CD4-positive, alpha-beta T cell treated with Interleukin-4 for 4 hours (primary cell): ENCODE measurements around the gene IFITM5.
A peak's percentile ranks its signal among the peaks of the same experiment; 100 is the strongest.
"Not testable (repeated sequence)": the region's sequence is repeated elsewhere in the genome, so short reads cannot be mapped to it uniquely, and the experiment has no call there.

ENCODE experiments used
- DNase-seq: peaks from one replicate; pipeline ENCODE4 v3.0.0-alpha.2; 2020

Gene IFITM5

DNA sequence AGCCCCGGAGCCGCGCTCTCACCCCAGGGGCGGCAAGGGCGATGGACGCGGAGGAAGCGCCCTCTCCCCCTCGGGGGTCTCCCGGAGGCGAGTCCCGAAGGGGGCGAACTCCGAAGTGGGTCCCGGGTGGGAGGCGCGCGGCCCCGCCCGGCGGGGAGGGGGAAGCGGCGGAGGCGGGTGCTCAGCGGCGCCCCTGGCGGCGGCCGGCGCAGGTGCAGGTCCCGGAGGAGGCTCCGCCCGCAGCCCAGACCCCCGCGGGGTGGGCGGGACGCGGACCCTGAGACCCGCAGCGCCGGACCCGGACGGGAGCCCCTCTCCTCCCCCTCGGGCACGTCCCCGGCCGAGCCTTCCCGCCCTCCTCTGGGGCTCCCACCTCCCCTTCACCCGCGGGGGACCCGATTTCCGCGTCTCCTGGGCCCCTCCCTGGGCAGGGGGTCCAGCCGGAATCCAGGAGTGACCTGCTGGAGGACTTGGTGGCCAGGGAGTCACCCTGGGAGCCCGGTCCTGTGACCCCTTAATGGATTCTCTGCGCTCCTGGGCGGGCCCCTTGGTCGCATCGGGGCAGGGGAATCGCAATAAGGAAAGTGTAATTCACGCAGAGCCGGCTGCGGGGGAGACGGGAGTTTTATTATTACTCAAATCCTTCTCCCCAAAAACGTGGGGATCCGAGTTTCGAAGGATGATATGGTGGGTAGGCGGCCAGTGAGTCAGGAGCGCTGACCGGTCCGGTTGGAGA is 11.9 kb upstream of the IFITM5 start:
- DNase-seq: not testable (repeated sequence)

DNA sequence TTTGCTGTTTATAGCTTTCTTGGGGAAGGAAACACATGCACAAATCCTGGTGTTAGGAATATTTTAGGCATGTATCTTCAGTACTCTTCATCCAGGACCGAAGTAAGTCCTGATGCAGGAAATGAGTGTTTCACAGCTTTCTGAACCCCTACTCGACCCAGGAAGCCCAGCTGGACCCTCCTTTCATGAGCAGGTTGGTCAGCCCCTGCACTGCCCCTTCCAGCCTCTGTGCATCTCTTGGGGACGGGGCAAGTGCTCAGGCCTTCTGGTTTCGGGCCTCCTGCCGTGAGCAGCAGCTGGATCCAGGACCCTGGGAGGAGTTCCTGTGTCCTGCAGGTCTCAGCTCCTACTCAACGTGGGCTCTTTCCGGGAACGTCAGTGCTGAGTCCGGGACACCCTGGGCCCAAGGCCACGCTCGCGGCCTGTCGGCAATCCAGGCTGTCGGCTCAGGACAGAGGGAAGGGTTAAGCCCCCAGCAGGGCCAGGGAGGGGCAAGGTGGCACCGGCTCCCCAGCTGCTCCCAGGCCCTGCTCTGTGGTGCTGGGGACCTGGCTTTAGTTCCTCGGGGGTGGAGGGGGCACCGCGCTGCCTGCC is 10.8 kb upstream of the IFITM5 start:
- not testable (repeated sequence) for DNase-seq

DNA sequence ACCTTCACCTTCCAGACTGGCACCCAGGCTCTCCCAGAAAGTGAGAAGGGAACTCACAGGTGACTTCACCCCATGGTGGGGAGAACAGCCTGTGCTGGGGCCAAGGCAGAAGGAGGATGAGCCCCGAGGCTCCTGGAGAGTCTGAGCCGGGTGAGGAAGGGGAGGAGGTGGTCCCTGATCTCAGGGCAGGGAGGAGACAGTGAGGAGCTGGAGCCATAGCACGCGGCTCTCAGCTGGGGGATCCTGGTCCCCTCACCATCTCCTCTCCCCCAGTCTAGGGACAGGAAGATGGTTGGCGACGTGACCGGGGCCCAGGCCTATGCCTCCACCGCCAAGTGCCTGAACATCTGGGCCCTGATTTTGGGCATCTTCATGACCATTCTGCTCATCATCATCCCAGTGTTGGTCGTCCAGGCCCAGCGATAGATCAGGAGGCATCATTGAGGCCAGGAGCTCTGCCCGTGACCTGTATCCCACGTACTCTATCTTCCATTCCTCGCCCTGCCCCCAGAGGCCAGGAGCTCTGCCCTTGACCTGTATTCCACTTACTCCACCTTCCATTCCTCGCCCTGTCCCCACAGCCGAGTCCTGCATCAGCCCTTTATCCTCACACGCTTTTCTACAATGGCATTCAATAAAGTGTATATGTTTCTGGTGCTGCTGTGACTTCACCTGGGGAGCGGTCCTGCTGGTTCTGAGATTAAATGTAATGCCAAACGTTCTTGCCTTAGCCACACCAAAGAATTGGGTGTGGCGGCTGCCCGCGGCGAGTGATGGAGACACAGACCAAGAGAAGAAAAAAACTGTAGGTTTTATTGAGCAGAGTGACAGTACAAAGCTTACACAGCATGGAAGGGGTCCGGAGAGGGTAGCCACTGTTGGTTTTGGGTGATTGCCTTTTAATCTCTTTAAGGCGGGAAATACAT is 9.7 kb upstream of the IFITM5 start:
- peak; percentile 58 for DNase-seq

DNA sequence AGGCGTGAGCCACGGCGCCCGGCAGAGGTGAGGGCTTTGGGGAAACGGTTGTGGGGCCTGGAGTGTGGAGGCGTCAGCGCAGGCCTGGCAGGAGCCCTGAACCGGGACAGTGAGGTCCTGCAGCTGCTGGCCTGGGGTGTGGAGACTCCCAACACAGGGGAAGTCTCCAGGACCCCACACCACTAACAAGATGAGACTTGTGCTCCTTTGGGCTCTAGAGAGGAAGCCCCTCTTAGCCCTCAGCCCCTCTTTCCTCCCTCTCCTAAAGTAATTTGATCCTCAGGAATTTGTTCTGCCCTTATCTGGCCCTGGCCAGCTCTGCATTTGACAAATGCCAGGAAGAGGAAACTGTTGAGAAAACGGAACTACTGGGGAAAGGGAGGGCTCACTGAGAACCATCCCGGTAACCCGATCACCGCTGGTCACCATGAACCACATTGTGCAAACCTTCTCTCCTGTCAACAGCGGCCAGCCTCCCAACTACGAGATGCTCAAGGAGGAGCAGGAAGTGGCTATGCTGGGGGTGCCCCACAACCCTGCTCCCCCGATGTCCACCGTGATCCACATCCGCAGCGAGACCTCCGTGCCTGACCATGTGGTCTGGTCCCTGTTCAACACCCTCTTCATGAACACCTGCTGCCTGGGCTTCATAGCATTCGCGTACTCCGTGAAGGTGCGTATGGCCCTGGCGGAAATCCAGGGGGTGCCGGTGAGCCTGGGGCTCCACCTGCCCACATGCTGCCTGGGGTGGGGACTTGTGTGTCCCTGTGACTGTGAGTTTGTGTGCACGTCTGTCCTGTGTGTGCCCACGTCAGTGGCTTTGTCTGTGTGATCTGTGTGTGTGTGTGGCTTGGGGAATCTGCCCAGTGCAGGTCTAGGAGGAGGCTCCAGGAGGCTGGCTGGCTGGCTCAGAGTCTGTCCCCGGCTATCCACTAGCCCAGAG is 8.7 kb upstream of the IFITM5 start, which contains the start of gene IFITM2:
TSS of gene IFITM2 (plus strand) at position 51 of the 943 bp plus-strand sequence. CDS start at position 428, 377 bp downstream.
- peak; percentile 41 for DNase-seq

DNA sequence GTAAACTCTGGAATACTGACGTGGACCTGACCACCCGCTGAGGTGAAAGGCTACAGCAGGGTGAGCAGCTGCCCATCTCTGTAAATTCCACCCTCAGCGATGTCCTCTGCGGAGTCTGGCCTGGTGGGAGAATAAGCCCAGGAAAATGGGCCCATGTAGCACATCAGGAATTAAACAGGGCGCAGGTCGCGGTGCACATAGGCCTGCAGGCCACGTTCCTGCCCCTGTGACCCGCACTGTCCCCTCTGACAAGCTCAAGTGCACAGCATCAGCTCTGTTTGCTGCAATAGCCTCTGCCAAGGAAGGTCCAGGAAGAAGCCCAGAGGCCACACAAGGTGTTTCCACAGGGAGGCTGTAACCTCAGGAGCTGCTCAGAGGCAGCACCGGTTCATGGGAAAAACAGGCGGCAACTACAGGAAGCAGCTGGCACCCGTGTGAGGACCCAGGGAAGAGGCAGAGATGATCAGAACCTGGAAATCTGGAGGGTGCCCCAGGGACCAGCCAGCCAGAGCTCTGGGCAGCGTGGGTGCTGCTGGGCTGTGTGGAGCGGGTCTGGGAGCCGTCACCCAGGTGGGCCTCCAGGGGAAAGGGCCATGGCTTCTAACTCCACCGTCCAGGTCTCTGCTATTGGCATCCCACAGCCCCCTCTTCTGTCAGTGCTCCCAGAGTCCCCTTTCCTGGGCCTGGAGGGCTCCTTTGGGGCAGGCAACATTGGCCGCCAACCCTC is 7.5 kb upstream of the IFITM5 start:
- no peak for DNase-seq

DNA sequence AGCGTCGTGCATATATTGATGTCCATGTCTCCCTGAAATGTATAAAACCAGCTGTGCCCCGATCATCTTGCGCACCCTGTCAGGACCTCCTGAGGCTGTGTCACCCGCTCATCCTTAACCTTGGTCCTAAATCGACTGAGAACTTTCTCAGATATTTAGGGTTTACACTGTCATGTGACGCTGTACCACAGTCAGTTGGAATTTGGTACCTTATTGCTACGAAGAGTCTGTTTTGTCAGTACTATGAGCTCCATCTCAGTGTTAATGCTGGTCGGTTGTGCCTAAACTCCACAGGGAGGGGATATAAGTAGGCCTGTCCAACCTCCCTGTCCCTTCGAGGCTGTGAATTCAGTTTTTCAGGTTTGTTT is 6.5 kb upstream of the IFITM5 start:
- DNase-seq: no peak

DNA sequence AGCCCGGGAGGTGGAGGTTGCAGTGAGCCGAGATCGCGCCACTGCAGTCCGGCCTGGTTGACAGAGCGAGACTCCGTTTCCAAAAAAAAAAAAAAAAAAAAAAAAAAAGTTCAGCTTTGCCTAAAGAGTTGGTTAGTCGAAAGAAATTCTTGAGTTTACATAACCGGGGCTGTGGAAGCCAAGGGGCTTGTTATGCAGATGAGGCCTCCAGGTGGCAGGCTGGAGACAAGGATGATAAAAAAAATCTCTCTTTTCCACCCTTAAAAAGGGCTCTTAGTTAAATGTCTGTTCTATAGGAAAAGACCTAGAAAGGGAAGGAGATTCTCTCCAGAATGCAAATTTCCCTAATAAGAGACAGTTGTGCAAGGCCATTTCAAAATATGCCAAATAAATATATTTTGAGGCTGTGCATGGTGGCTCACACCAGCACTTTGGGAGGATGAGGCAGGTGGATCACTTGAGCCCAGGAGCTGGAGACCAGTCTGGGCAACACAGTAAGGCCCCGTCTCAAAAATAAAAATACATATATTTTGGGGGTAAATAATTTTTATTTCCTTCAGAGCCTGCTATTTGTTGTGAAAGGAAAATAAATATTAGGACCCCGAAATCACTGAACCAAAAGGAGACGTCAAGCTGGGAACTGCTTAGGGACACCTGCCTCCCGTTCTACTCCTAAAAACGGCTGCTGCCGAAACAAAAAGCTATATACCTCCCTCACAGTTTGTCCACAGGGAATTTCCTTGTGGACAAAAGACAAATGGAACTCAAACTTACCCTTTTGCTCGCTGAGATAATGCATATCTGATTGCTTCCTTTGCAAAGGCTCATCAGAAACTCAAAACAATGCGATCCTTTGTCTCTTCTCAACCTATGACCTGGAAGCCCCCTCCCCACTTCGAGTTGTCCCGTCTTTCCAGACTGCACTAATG is 5.9 kb upstream of the IFITM5 start:
- DNase-seq: peak; percentile 74

DNA sequence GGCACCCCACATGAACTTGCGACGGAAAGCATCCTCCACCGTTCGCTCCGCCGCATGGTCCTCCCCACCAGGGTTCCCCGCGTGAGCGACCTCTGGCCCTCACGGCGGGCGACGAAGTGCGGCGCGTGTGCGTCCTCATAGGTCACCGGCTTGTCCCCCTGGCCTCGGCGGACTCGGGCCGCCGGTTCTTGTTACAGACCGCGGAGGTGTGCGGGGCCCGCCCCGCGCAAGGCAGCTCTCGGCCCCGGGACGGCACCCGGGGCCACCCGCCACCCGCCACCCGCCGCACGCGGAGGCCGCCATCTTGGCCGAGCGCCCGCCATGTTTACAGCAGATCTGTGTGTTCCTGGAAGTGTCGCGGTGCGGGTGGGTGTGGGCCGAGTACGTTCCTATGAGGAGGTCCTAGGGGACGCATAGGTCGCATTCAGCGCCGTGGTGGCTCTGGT is 4.8 kb upstream of the IFITM5 start:
- no peak for DNase-seq

DNA sequence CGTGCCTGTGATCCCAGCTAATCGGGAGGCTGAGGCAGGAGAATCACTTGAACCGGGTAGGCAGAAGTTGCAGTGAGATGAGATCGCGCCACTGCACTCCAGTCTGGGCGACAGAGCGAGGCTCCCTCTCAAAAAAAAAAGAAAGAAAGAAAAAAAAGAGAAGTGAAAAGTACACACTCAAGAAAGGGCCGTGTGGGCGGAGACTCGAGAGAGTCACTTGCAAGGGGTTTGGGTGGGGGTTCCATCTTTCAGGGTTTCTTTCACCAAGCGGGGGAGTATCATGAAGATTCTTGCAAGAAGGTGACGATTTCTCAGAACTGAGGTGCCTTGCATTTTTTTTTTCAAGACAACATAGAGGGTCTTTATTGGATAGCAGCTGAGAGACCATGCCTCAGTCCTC is 4.0 kb upstream of the IFITM5 start:
- no peak for DNase-seq

DNA sequence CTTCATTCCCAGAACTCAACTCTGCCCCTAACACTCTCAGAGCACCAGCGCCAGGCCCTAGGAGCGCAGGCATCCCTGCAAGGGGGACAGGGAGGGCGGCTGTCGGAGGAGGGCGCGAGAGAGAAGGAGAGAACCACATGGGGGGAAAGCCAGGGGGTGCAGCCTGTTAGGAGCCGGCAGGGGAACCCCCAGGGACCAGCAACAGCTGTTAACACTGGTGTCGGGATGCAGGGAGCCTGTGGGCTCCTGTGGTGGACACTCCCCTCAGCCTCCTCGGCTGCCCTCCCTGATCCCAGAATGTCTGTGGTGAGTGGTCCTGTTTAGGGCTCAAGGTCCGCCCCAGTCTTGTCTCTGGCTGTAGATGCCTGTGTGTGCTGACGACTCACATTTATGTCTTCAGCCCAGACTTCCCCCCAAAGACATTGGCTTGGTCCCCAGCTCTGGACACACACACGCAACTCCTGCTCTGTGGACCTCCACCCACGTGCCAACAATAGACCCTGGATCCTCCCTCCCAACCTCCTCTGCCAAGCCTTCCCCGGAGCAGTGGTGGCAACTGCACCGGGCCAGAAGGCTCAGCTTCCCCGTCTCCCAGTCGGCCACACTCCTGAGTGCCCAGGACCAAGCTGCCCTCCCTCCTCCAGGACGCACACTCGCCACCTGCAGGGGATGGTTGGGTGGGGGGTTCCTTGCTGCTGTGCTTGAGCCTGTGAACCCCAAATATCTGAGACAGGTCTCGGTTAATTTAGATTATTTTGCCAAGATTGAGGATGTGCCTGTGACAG is 817 bp upstream of the IFITM5 start:
- no peak for DNase-seq

DNA sequence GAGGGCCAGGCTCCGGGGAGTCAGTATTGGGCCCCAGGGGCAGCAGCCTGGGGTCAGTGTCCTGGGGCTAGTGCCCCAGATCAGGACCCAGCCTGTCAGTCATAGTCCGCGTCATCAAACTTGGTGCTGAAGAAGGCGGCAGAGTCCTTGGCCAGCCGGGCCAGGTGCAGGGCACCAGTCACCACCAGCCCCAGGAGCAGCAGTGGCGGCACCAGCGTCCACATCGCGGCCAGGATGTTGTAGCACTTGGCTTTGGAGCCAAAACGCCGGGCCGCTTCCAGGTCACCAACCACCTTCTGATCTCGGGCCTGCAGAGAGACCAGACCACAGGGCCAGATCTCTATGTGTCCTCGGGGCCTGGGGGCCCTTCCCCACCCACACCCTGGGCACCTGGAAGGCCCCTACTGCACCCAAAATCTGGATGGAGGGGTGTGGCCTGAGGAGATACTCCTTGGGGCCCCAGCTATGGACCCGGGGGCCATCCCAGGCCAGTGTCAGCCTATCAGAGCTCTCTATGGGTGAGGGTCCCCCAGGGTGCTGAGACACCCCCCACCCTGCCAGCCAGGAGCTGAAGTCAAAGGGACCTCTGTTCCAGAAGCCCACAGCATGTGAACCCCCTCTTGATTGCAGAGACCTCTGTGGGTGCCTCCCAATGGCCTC is 790 bp downstream of the IFITM5 start:
- DNase-seq: no peak

DNA sequence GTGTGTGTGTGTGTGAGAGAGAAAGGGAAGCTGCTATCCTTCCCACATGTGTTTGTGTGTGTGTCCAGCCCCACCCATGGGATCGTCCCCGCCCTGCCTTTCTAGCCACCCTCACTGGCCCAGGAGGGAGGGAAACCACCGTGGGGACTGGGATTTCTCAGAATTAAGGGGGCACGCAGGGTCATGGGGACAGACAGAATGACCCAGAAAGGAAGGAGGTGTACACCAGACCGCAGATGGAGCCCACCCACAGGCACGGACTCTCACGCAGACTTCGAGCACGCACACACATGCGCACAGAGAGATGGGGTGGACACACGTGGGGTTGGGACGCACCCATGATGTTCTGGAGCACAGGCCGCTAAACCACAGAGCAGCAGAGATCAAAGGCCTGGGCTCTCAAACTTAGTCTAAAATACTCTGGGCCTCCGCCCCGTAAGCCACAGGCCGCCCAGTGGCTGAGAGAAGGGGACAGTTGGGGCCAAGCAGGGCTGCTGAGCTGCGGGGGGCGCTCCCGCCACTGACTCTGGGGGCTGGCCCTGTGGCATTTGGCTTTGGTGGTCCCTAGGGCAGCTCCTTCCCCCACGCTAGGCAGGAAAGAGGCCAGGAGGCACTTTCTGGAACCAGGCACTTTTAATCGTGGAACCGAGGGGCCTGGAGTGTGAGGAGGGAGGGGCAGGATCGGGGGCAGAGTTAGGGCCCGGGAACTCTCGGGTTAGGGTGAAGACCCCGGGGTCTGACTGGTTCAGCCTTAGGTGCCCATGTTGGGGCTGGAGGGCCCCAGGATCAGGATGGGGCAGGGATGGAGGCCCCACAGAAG is 1.5 kb downstream of the IFITM5 start:
- DNase-seq: no peak

DNA sequence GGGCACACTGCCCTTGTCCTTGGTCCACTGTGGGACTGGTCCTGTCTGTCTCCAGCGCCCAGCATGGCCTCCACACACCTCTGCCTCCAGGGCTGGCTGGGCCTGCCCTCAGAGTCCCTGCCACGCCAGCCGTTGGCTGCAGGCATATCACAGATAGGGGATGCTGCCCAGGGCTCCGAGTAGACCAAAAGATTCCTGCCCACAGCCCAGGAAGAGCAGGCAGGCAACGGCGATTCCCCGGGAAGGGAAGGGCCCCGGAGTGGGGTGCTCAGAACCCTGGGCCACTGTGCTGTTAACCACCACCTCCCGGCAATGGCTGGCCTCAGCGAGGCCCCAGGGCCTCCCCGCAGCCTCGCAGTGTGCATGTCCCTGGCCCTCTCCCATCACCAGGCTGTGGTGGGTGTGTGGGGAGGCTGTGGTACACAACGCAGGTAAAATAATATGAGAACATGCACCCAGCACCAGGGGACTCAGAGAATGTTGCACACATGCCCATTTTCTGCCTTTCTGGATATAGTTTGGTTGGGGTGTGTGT is 2.2 kb downstream of the IFITM5 start:
- no peak for DNase-seq

DNA sequence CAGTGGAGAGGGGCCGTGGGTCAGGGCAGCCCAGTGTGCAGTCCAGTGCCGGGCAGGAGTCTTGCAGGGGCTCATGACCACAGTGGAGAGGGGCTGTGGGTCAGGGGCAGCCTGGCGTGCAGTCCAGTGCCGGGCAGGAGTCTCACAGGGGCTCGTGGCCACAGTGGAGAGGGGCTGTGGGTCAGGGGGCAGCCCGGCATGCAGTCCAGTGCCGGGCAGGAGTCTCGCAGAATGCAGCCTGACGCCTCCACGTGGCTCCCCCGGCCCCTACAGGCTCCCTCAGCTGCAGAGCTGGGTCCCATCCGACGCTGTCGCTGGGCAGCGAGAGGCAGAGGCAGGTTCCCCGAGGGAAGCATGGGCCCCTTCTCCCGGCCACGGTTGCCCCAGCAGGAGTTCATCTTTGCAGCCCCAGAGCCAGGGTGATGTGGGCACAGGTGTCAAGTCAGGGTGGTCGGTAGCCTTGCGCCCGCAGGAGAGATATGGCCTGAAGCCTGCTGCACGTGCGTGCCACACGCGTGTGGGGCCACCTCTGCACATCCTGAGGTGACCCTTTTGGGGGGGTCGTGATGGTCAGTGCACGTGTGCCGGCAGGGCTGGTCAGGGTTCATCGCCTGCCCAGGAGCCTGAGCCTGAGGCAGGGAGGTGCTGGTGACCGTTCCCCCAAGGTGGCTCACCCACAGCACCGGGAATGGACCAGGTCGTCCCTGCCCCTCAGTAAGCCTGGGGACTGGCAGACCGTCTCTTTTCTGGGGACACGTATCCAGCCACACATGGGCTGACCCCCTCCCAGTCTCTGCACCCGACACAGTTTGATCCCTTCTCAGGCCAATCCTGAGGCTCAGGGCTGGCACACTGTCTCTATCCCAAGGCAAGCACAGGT is 2.9 kb downstream of the IFITM5 start:
- no peak for DNase-seq

DNA sequence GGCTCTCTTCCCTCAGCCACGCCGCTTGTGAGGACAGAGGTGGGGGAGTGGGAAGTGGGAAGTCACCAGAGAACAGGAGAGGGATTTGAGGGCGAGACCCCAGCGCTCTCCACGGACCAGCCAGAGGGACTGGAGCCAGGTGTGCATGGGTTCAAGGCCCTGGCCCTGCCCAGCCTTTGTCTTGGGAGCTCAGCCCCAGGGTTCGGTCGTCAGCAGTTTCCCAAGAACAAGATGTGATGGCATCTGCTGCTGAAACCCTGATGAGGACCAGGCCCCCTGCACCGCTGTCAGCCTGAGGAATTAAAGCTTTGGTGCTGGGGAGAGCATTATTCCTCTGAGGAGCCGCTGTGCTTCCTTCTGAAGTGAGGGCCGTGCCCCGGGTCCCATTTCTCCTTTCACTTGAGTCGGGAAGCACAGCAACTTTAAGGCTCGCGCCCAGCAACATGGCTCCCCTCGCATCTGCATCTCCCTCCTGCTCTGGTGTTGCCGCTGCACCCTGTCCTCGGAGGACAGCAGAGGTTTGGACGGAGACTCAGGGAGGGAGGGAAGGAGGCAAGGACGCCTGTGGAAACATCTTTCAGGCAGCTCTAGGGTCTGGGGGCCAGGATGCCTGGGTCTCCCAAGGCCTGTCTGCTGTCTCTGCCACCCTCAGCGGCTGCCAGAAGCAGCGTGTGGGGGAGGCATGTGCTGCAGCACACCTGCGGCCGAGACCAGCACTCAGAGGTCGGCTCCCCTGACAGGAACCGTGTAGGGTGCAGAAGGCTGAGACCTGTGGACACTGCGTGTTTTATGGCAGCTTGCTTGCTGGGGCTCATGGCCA is 3.8 kb downstream of the IFITM5 start:
- DNase-seq: no peak

DNA sequence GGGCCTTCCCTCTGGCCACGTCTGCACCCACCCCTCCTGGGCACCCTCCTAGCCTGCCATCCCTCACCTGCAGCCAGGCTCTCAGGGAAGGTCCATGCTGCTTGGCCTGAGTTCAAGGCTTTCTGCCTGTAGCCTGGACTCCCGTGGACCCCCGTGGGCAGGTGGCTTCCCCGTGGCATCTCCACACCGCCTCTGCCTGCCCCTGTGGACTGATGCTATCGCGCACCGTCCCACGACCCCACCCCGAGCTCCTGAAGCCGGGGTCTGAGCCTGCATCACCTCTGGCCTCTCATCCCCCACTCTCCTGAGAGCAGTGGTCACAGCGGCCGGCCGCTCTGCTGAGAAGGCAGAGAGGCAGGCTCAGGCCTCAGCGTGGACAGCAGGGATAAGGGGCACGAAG is 4.5 kb downstream of the IFITM5 start:
- no peak for DNase-seq
